NCI-H2196 treated with DMSO at 0.1 percent for 48 hours (cell line): ENCODE data around the gene HOXD9.

ENCODE experiments used
- DNase-seq: peaks from one replicate; lab custom pipeline; 2025; ENCODE audit not compliant: unreplicated experiment; lab: John Stamatoyannopoulos, UW

The HOXD9 gene

DNA sequence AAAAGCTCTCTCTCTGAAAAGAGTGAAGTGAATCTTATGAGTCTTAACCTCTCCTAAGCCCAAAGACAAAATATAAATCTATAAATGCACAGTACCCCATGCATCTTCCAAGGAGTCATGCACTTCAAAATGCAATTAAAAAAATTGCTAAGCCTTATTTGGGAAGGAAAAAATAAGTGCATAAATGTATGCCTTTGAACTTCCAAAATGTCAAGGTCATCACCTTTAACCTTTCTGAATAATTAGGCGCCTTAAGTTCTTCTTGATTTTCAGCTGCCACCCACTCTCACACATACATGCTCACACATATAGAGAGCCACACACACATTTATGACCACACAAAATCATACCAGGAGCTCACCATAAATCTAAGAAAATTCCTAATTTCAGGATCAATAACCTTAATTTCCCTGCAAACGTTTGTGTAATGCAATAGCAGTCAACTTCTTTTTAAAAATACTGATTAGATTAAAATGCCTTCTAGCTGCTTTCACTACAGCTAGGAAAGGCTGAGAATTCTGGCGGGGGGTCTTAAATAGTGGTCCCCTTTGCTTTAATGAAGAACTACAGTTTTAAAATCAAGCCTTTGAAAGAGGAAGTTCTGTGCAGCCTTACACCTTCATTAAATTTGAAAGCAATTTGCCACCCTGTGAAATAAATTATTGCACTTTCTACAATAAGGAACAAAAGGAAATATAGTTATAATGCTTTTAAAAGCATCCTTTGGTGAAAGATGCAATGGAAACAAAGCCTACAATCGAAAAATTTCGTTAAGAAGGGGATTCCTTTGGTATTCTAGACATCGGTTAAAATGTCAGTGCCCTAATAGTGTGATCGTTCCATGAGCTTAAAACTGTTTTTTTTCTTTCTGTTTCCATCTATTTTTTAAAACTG lies 11.9 kb upstream of the HOXD9 start:
- DNase-seq: no peak

DNA sequence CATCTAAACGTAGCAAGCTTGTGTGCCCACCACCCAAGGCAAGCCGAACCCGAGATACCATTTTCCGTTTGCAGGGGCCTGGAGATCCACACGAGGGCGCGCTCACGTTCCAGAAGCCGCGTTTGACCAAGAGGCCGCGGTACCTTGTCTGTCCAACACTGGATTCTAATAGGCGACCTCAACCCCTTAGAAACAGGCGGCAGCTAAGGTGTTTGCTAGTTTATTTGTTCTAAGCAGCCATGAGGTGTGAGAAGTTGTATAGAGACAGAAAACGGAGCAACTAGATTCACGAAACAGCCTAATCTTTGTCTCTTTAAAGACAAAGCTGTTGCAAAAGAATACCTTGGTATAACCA lies 11.2 kb upstream of the HOXD9 start:
- peak; percentile 75 for DNase-seq

DNA sequence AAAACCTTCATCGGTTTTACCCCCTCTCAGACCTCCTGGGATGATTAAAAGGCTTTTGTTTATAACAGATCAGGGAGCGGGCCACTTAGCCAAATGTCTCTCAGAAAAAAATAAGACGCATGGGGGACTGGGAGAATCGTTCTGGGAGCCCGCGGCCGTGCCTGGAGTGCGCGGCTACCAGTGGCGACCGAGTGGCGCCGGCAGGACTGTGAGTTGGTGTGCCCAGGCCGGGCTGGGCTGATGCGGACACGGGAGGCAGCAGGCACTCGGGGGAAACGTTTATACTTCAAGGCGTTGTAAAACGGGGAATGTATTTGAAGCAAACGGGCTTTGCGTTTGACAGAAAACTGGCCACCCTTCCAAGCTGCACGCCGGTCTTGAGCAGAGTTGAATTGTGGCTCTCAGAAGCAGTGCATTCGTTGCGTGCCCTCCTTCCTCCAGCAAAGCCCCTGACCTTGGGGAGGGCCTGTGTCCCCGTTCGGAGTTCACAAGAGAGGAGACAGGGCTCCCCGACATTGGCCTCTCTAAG lies 10.6 kb upstream of the HOXD9 start:
- no peak for DNase-seq

DNA sequence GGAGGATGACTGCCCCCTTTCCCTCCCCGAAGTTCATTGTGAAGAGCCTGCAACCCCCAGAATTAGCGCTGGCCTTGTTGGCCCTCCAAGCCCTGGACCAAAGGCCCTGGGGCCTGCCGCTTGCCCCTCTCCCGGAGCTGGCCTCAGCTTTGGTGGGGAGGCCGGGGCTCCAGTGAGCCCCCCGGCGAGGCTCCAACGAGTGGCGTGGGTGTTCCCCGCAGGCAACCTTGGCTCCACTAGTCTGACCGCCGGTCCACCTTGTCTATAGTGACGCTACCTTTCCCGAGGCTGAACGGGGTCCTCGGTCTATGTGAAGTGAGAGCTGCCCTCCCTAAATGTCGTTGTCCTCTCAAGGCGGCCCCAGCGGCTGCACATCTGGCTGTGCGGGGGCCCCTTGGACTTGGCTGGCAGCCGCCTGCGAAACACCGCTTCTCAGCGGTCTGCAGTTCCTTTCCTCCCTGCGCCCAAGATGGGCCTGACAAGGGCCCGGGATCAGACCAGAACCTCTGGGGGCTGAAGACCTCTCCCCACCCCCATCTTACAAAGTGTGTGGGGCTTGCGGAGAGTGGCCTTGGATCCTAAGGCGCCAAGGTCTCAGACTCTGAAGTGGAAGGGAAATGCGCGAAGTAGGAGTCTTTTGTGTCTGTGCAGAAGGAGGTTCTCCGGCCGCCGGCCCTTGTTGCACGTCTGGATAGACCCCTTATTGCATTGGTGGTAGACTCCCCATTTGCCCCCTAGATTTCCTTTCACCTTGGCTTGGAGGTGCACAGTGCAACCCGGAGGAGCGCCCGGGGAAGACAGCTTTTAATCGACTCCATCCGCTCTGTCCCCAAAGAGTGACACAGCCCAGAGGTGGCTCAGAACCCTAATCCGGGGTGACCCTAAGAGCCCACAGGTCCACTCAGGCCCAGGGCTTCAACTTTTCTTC lies 9.9 kb upstream of the HOXD9 start:
- DNase-seq: no peak

DNA sequence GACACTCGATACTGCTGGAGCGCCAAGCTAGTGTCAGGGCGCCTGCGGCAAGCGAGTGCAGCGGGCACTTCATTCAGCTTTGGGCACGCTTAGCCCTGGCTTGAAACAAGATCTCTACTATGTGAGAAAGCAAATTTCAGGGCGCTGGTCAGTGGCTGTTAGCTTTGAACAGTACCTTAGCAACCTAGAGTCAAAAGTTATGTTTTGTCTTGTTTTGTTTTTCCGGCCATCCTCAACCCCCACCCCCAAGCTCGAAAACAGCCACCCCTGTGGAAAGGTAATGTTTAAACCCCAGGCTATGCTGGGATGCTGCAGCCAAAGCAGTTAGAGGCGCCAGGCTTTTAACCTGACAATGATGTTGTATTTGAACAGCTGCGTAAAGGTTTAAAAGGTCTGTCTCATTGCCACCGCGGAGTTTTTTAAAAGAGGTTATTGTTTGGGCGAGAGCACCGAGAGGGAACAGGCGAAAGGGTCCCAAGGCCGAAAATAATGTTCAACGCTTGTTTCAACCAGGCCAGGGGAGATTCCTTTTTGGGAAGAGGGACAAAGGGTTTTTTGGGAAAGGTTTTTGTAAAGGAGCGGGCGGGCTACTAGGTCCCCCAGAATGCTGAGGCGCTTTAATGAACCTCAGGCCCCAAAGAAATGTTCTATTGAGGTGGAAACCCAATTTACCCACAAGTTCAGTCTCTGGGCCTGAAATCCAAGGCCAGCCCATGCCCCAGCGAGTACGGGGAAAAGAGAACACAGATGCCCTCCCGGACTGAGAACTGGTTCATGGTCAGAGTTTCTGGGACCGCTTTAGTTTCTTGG lies 8.2 kb upstream of the HOXD9 start:
- DNase-seq: peak; percentile 97

DNA sequence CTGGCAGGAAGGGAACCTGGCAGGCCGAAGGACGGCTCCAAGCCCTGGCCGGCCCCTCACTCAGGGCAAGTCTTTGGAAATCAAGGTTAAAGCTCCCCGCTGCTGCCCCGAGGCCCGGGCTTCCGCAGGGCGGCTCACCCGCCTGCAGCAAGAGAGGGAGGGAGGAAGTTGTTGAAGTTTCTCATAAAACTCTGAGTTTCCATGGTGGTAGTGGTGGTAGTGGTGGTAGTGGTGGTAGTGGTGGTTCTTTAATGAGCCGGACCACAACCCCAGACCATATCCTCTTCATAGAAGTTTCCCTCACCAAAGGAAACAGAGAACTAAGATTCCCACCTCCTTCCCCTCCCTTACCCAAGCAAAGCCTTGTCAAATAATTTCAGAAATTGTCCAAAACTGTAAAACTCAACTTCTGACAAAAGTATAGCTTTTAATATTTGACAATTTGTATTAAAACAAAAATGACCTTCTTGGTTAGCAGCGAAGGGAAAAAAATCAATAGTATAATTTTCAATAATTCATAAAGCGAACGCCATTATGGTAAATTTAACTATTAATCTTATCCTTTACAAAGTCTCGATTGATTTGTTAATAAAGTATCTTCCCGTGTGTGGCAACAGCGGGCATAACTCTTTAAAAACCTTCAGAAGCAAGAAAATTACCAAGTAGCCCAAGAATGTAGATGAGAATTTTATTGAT lies 7.4 kb upstream of the HOXD9 start:
- DNase-seq: no peak

DNA sequence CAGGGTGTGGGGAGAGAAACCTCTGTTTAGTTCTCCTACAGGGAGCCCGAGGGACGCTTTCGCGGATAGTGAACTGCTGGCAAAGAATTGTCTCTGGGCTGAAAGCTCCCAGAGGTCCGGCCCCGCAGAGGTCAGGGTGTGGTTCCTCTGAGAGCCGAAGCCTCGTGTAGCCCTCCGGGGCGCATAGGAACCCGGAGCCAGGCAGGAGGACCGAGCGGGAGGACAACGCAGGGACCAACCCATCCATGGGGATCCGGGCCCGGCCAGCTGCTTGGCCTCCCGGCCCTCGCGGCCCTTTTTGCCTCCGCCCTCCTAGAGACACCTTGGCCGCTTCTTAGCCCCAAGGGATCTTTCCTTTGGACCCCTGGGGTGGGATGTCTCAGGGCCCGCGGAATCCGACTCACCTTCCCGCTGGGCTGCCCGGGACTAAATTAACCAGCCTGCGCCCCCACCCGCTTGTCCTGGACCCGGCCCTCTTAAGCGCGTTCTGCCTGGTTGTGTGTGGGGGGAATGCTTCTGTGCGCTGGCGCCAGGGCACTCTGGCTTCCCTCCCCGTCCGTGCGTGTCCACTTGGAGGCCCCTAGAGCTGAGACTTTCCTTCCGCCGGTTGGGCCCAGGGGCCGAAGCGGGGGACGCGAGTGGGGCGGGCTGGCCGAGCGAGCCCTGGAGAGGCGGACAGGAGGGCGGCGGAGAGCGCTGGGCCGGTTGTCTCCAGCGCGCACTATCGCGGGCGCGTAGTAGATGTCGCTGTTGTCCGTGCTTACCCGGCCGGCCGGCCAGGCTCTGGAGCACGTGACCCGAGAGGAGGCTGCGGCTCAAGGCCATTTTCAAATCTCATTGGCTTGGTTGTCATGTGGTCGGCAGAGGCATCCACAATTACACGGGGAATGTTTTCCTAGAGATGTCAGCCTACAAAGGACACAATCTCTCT lies 6.4 kb upstream of the HOXD9 start, which contains the start of gene HOXD10:
HOXD10 (plus strand) TSS at position 896 of the 931 bp plus-strand sequence. CDS start 56 bp downstream, outside the sequence.
- no peak for DNase-seq

DNA sequence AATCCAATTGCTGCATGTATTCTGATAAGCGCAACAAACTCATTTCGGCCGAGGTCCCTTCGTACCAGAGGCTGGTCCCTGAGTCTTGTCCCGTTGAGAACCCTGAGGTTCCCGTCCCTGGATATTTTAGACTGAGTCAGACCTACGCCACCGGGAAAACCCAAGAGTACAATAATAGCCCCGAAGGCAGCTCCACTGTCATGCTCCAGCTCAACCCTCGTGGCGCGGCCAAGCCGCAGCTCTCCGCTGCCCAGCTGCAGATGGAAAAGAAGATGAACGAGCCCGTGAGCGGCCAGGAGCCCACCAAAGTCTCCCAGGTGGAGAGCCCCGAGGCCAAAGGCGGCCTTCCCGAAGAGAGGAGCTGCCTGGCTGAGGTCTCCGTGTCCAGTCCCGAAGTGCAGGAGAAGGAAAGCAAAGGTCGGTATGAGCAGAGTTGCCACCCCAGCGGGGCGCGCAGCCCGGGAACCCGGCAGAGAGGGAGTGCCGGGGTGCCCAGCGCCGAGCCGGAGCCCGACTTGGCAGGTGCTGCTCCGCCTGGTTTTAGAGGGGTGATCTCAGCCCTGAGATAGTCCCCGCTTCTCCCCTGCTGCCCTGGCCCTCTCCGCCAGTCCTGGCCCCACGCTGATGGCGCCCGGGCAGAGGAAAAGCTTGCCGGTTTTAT lies 5.2 kb upstream of the HOXD9 start:
- no peak for DNase-seq

DNA sequence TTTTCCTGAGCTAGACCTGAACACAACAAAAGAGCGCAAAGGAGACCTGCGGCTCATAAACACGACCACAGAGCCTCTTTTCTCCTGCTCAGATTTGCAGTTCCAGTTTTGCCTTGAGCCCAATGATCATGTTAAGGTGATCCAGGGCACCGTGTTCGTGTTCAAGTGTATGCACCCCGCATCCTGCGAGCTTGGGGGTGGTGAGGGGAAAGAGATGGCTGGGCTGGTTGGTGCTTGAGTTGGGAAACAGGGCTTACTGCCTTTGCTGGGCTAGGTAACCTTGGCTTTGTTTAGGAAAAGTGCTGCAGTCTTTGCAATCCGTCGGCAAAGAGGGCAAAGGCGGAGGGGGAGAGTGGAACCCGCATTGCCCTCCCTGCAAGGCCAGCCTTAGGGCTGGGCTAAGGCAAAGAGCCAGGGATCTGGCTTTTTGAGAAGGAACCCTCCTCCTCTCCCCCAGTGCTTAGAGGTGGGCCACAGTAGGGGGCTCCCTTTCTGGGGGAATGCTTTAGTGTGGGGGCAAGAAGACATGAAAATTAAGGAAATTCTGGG lies 4.6 kb upstream of the HOXD9 start:
- no peak for DNase-seq

DNA sequence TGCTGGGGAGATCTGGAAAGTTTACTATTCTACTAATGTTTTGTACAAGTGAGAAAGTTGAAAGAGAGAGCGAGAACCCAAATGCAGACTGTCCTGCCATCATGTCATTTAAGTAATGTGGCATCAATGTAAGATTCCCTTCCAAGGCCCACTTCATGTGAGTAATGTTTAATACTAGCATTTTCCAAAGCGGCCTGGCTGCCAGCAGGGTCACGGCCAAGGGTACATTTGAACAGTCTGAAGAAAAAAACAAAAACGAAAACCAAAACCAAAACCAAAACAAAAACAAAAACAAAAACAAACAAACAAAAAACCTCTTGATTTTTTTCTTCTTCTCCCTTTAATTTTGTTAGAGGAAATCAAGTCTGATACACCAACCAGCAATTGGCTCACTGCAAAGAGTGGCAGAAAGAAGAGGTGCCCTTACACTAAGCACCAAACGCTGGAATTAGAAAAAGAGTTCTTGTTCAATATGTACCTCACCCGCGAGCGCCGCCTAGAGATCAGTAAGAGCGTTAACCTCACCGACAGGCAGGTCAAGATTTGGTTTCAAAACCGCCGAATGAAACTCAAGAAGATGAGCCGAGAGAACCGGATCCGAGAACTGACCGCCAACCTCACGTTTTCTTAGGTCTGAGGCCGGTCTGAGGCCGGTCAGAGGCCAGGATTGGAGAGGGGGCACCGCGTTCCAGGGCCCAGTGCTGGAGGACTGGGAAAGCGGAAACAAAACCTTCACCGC lies 3.7 kb upstream of the HOXD9 start:
- DNase-seq: no peak

DNA sequence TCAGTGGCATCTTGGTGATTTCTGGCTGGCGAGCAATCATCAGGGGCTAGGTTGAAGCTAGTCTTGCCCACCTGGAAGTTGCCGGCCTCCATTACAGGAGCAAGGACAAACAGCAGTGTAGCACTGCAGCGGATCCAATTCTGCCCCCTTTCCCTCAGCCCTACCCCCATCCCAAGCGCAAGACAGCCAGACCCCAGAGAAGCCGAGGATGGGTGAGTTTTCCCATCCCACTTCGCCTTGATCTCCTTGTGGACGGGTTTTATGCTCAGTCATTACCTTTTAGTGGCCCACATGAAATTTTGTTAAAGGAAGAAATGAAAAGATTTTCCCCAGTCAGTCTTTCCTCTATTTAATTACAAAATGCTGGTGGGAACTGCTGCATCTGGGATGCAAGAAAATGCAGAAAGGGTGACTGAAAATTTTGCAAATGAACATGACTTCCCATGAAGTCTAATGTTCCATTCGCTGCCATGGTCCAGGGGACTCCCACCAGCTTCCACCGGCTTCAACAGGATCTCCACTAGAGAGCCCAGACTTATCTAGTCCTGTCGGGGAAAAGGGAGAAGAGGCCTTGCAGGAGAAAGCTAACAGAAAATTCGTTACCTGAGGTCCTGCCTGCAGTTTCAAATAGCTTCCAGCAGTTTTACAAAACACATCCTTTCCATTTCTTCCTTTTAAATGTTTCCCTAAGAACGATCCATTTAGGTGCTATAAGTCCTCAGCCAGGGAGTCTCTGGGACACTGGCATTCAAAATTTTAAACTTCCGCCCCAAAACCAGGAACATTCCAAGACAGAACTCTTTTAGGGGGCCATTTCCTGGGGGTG lies 1.9 kb upstream of the HOXD9 start:
- no peak for DNase-seq

DNA sequence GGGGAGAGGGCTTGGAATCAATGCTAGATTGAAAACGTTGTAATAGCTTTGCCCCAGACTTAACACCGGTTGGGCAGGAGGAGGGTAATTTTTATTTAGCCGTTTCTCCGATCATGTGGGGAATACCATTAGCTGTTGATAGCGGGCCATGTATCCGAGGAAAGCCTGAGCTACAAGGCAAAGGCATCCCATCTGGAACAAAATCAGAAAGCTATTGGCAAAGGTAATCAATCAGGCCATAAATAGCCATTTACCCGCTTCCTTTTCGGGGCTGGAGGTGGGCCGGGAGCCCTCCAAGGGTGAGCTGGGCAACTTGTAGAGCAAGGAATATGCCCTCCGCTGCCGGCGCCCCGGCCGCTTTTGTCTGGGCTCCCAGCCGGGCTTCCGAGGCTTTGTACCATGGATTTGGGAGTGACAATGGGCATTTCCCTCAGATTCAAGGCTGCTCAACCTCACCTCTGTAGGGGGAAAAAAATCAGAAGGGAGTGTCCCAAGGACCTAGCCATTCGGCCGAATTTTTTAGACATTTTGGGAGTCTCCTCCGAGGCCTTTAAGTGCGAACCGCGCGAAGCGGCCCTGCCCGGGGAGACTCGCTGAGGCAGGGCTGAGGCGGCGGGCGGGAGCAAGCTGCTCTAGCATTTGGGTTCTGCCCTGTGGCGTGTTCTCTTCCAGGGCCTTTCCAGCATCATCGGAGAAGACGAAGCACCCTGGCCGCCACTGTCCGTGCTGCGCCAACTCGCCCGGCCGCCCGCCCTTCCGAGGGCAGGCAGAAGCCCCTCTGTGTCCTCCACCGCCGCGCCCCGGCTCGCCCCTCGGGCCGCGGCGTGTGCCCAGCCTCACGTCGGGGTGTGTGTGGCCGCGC lies 1.1 kb upstream of the HOXD9 start:
- DNase-seq: no peak

DNA sequence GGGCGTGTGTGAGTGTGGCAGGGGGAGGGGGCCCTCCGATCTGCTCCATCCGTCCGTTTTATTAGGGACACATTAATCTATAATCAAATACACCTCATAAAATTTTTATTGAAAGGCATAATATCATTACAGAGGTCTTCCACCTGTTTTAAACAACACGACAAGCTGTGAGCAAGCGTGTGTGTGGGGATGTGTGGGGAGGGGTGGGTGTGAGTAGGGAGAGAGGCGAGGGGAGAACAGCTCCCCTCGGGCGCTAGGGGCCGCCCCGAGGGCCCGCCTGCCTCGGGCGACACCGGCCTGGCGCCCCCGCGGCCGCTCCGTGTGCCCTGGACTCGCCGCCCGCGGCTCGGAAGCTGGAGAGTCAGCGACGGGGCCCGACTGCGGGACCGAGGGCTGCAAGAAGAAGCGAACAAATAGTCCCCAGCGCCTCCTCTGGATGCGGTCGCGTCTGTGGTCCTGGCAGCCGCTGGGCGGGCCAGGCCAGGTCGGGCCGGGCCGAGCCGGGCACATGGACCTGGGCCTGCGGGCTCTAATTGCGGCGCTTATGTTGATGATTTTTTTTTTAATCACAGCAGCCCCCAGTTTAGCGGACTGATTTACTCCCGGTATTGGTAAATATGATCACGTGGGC lies 352 bp upstream of the HOXD9 start:
- DNase-seq: no peak

DNA sequence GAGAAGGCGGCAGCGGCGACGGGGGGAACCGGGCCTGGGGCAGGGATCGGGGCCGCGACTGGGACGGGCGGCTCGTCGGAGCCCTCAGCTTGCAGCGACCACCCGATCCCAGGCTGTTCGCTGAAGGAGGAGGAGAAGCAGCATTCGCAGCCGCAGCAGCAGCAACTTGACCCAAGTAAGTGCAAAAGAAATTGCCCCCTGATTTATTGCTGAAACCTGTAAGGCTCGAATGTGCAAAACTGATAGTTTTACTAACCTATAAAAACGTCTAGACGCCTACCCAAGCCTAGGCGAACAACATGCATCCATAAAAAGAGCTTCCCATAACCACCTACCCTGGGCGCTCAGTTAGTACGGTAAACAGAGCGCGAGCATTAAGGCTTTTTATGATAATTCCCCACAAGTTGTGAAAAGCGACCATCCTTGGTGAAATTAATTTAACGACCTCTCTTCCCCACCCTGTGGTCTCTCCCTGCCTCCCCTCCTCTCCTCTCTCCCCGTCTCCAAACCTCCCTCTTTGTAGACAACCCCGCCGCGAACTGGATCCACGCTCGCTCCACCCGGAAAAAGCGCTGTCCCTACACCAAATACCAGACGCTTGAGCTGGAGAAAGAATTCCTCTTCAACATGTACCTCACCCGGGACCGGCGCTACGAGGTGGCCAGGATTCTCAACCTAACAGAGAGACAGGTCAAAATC lies 1.0 kb downstream of the HOXD9 start:
- no peak for DNase-seq
